Kidney epithelial cell (primary cell): ENCODE measurements around the gene PTPRT. TPM values are rescaled to one million over a fixed set of nuclear protein-coding genes. Genes with fewer than 3 reads are reported as not detected.

Experiments
- DNase-seq: peaks from one replicate; pipeline ENCODE4 v3.0.0-alpha.2; 2010; ENCODE audit warnings: low read depth
- H3K27me3 ChIP-seq: 2 replicates; pipeline ENCODE4 v1.6.0; 2011; ENCODE audit warnings: low read length; ENCODE audit not compliant: control insufficient read depth, insufficient read depth
- H3K36me3 ChIP-seq: 2 replicates; pipeline ENCODE4 v1.5.1; 2011; ENCODE audit warnings: low read length; ENCODE audit not compliant: control insufficient read depth, insufficient read depth
- H3K4me3 ChIP-seq: 2 replicates; pipeline ENCODE4 v1.5.1; 2011; ENCODE audit warnings: low read depth, mild to moderate bottlenecking, control low read depth, low read length
- CTCF ChIP-seq: IDR thresholded peaks from 2 replicates; pipeline ENCODE4 v1.5.1; 2011; ENCODE audit warnings: mild to moderate bottlenecking, moderate library complexity, low read length, control low read depth, inconsistent platforms; ENCODE audit not compliant: insufficient read depth, poor library complexity, severe bottlenecking
- total RNA-seq: library from RNA; depleted of rRNA; stranded (reverse); fragments of >200 nt; gene quantifications from 2 replicates; pipeline ENCODE4 v1.2.3, GENCODE V29; 2015

PTPRT gene
- total RNA-seq, 1 donor from 2014 or later = 0.25 TPM

GRCh38 chr20:42399802-42400201 is 789.9 kb downstream of the PTPRT start:
- Histone ChIP-seq H3K36me3 (no peaks in the 10 kb centered on the region), H3K4me3 (no peak overlapping the region), H3K27me3 (no peaks in the 10 kb centered on the region)
- no peak for DNase-seq
- no peak for TF ChIP-seq CTCF

- Histone ChIP-seq H3K4me3 (no peak overlapping the region), H3K36me3 (no peaks in the 10 kb centered on the region), H3K27me3 (no peaks in the 10 kb centered on the region)
- DNase-seq = no peak
- TF ChIP-seq CTCF = no peak
Measured at GRCh38 chr20:42392442-42392841, 797.3 kb downstream of the PTPRT start.

GRCh38 chr20:42391807-42392206 is 797.9 kb downstream of the PTPRT start:
- Histone ChIP-seq H3K4me3 (no peak overlapping the region), H3K36me3 (no peaks in the 10 kb centered on the region), H3K27me3 (no peaks in the 10 kb centered on the region)
- no peak for TF ChIP-seq CTCF
- DNase-seq = no peak

GRCh38 chr20:42380287-42380686 is 809.4 kb downstream of the PTPRT start:
- no peak for DNase-seq
- TF ChIP-seq CTCF = no peak
- H3K27me3 ChIP-seq = no peaks in the 10 kb centered on the region
- no peak overlapping the region for H3K4me3 ChIP-seq
- H3K36me3 ChIP-seq = no peaks in the 10 kb centered on the region

GRCh38 chr20:42379385-42379784 is 810.3 kb downstream of the PTPRT start:
- Histone ChIP-seq H3K27me3 (no peaks in the 10 kb centered on the region), H3K4me3 (no peak overlapping the region), H3K36me3 (no peaks in the 10 kb centered on the region)
- TF ChIP-seq CTCF = no peak
- DNase-seq = no peak

GRCh38 chr20:42378826-42379225 is 810.9 kb downstream of the PTPRT start:
- no peaks in the 10 kb centered on the region for H3K27me3 ChIP-seq
- no peaks in the 10 kb centered on the region for H3K36me3 ChIP-seq
- no peak overlapping the region for H3K4me3 ChIP-seq
- DNase-seq = no peak
- TF ChIP-seq CTCF = no peak
